Liver (tissue), 9 donors: Measurements from ENCODE around the gene LARGE1. TPM values are rescaled to one million over a fixed set of nuclear protein-coding genes. Genes with fewer than 3 reads are reported as not detected.

Experiments used
- DNase-seq: peaks from one replicate; pipeline ENCODE4 v3.0.0-alpha.2; 2017; ENCODE audit warnings: low spot score
- H3K27ac ChIP-seq, 2 donors: one replicate each; pipeline ENCODE4 v1.7.0; 2013; ENCODE audit warnings: inconsistent platforms in 2 of 2, low read length in 2 of 2, control low read depth in 1 of 2, low read depth in 1 of 2, mild to moderate bottlenecking in 1 of 2
- H3K27me3 ChIP-seq, 4 donors: one replicate each; pipeline versions ENCODE4 v1.6.1 to v1.7.0; 2013; ENCODE audit warnings: low read length in 3 of 4, inconsistent platforms in 1 of 4, mild to moderate bottlenecking in 1 of 4, moderate library complexity in 1 of 4; ENCODE audit not compliant: control insufficient read depth in 4 of 4, insufficient read depth in 4 of 4
- H3K36me3 ChIP-seq, 4 donors: one replicate each; pipeline versions ENCODE4 v1.6.1 to v1.7.0; 2013; ENCODE audit warnings: low read length in 3 of 4, mild to moderate bottlenecking in 3 of 4, low read depth in 1 of 4, moderate library complexity in 1 of 4; ENCODE audit not compliant: control insufficient read depth in 4 of 4, insufficient read depth in 3 of 4
- H3K4me1 ChIP-seq, 4 donors: one replicate each; pipeline versions ENCODE4 v1.6.1 to v1.7.0; 2013; ENCODE audit warnings: low read length in 3 of 4, mild to moderate bottlenecking in 3 of 4, moderate library complexity in 1 of 4; ENCODE audit not compliant: control insufficient read depth in 4 of 4, insufficient read depth in 4 of 4
- H3K4me3 ChIP-seq, 3 donors: one replicate each; pipeline versions ENCODE4 v1.6.1 to v1.7.0; 2013; ENCODE audit warnings: low read length in 3 of 3, control low read depth in 1 of 3, low read depth in 1 of 3, mild to moderate bottlenecking in 1 of 3
- H3K9ac ChIP-seq, 2 donors: one replicate each; pipeline ENCODE4 v1.7.0; 2013; ENCODE audit warnings: low read length in 2 of 2, mild to moderate bottlenecking in 2 of 2, moderate library complexity in 2 of 2, control low read depth in 1 of 2, low read depth in 1 of 2
- H3K9me3 ChIP-seq, 4 donors: one replicate each; pipeline versions ENCODE4 v1.6.1 to v1.7.0; 2013; ENCODE audit warnings: low read length in 3 of 4; ENCODE audit not compliant: control insufficient read depth in 4 of 4
- ATF3 ChIP-seq: IDR thresholded peaks from 2 replicates; pipeline ENCODE4 v1.6.1; 2016; ENCODE audit warnings: antibody characterized with exemption
- CTCF ChIP-seq: fragments of 150-350 bp; IDR thresholded peaks from 2 replicates; pipeline ENCODE4 v1.5.1; 2017; ENCODE audit warnings: improper control_type of control experiment, low read depth, low read length; ENCODE audit not compliant: missing input control
- EGR1 ChIP-seq, 2 donors: IDR thresholded peaks; 2 replicates each; pipeline ENCODE4 v1.6.1; 2016 to 2018; ENCODE audit warnings: antibody characterized with exemption in 2 of 2, low read depth in 2 of 2
- FOXA1 ChIP-seq: IDR thresholded peaks from 2 replicates; pipeline ENCODE4 v1.6.1; 2016; ENCODE audit warnings: antibody characterized with exemption
- FOXA2 ChIP-seq: IDR thresholded peaks from 2 replicates; pipeline ENCODE4 v1.6.1; 2016; ENCODE audit warnings: antibody characterized with exemption
- GABPA ChIP-seq, 2 donors: IDR thresholded peaks in 1 of 2; conservative IDR thresholded peaks in 1 of 2; 2 replicates each; pipeline ENCODE4 v1.6.1; 2016; ENCODE audit warnings: antibody characterized with exemption in 2 of 2, mild to moderate bottlenecking in 1 of 2, moderate library complexity in 1 of 2
- HNF4G ChIP-seq: IDR thresholded peaks from 2 replicates; pipeline ENCODE4 v1.6.1; 2016; ENCODE audit warnings: antibody characterized with exemption
- JUND ChIP-seq, 2 donors: IDR thresholded peaks; 2 replicates each; pipeline ENCODE4 v1.6.1; 2016; ENCODE audit warnings: antibody characterized with exemption in 2 of 2
- MAX ChIP-seq: IDR thresholded peaks from 2 replicates; pipeline ENCODE4 v1.6.1; 2016; ENCODE audit warnings: antibody characterized with exemption
- NR2F2 ChIP-seq: IDR thresholded peaks from 2 replicates; pipeline ENCODE4 v1.6.1; 2016; ENCODE audit warnings: antibody characterized with exemption
- RAD21 ChIP-seq, 2 donors: IDR thresholded peaks; 2 replicates each; pipeline ENCODE4 v1.6.1; 2016; ENCODE audit warnings: antibody characterized with exemption in 2 of 2, mild to moderate bottlenecking in 2 of 2
- REST ChIP-seq: IDR thresholded peaks from 2 replicates; pipeline ENCODE4 v1.6.1; 2016; ENCODE audit warnings: antibody characterized with exemption, mild to moderate bottlenecking
- RXRA ChIP-seq, 2 donors: IDR thresholded peaks; 2 replicates each; pipeline ENCODE4 v1.6.1; 2017 to 2018; ENCODE audit warnings: antibody characterized with exemption in 2 of 2, mild to moderate bottlenecking in 1 of 2
- TAF1 ChIP-seq: conservative IDR thresholded peaks from 2 replicates; pipeline ENCODE4 v1.6.1; 2016; ENCODE audit warnings: antibody characterized with exemption, mild to moderate bottlenecking
- YY1 ChIP-seq: IDR thresholded peaks from 2 replicates; pipeline ENCODE4 v1.6.1; 2016; ENCODE audit warnings: antibody characterized with exemption, mild to moderate bottlenecking
- ZBTB33 ChIP-seq: IDR thresholded peaks from 2 replicates; pipeline ENCODE4 v1.6.1; 2016; ENCODE audit warnings: antibody characterized with exemption
- WGBS: extraction: QIAGEN DNeasy Blood & Tissue Kit; methylation state at CpG from one replicate; pipeline ENCODE4 v1.1.7; 2013; 5-methylcytosine and 5-hydroxymethylcytosine counted together
- polyA plus RNA-seq, 2 donors: library from polyadenylated mRNA; stranded (reverse) in 1 of 2; unstranded in 1 of 2; fragments of 200-250 nt in 1 of 2; fragments of >200 nt in 1 of 2; fragmentation: Nextera tagmentation in 1 of 2; extraction: Ambion mirVana in 1 of 2; gene quantifications; one replicate each; pipeline versions ENCODE4 v1.2.1 to v1.2.3, GENCODE V29; 2013 to 2015
- total RNA-seq, 2 donors: library from RNA; depleted of rRNA; stranded (reverse); fragments of >200 nt; gene quantifications; one replicate each; pipeline ENCODE4 v1.2.3, GENCODE V29; 2014
- donor health status: healthy.
- donor health status: healthy.
- donor health status: healthy.
- donor health status: healthy.
- donor health status: healthy.

Gene LARGE1
- total and polyA plus RNA-seq, 4 donors = 2.3 to 14.1 (median 5.7) TPM

- 73% methylated on average over 15 of the region's 15 CpGs for WGBS
- Histone ChIP-seq H3K9ac (peak overlapping the region in 1 of 2 donors; percentile 38), H3K27me3 (no peaks in the 10 kb centered on the region), H3K27ac (peak overlapping the region in 1 of 2 donors; percentile 94), H3K4me3 (no peak overlapping the region), H3K9me3 (no peaks in the 10 kb centered on the region), H3K4me1 (peaks cover 2 to 25% (median 18%) of the 10 kb centered on the region in 4 donors), H3K36me3 (peaks cover 0 to 2% (median 0%) of the 10 kb centered on the region in 4 donors)
- TF ChIP-seq ATF3 (no peak), MAX (no peak), NR2F2 (no peak), FOXA1 (no peak), REST (no peak), FOXA2 (no peak), JUND (IDR thresholded peaks at IDR 0.05) (no peak), YY1 (no peak), EGR1 (IDR thresholded peaks at IDR 0.05; ENCODE audit: low read depth in 2 of 2) (no peak), TAF1 (no peak), HNF4G (no peak), ZBTB33 (no peak), RAD21 (IDR thresholded peaks at IDR 0.05) (no peak), RXRA (IDR thresholded peaks at IDR 0.05) (no peak), GABPA (IDR thresholded peaks at IDR 0.05 in 1 of 2, conservative IDR thresholded peaks at IDR 0.05 in 1 of 2) (no peak), CTCF (no peak)
- DNase-seq = no peak
Measured at GRCh38 chr22:33757041-33757801, 163.1 kb downstream of the LARGE1 start.
